OCI-LY1 (cell line): Measurements from ENCODE around the gene PDE2A.

Source experiments
- H2AFZ ChIP-seq: fragments of 200-600 bp; sonication (generic), shearing (Covaris generic); 2 replicates; pipeline ENCODE4 v1.6.0; 2014; ENCODE audit warnings: antibody characterized with exemption, mild to moderate bottlenecking, low read length
- H3F3A ChIP-seq: fragments of 200-600 bp; sonication (generic), shearing (Covaris generic); 2 replicates; pipeline ENCODE4 v1.6.0; 2014; ENCODE audit warnings: mild to moderate bottlenecking, antibody characterized with exemption, low read length, moderate library complexity; ENCODE audit not compliant: insufficient read depth
- H3K27ac ChIP-seq: fragments of 200-600 bp; sonication (generic); 2 replicates; pipeline ENCODE4 v1.5.1; 2014; ENCODE audit warnings: low read length, mixed run types, mild to moderate bottlenecking, low read depth; ENCODE audit not compliant: poor library complexity, severe bottlenecking
- H3K27me3 ChIP-seq: fragments of 200-600 bp; sonication (generic); 2 replicates; pipeline ENCODE4 v1.6.0; 2014; ENCODE audit warnings: antibody characterized with exemption, mild to moderate bottlenecking, low read length, moderate library complexity; ENCODE audit not compliant: insufficient read depth
- H3K36me3 ChIP-seq: fragments of 200-600 bp; sonication (generic); 2 replicates; pipeline ENCODE4 v1.6.1; 2014; ENCODE audit warnings: mild to moderate bottlenecking, antibody characterized with exemption, low read length, moderate library complexity, mixed read lengths; ENCODE audit not compliant: insufficient read depth
- H3K4me1 ChIP-seq: fragments of 200-600 bp; sonication (generic); 2 replicates; pipeline ENCODE4 v1.5.1; 2014; ENCODE audit warnings: mild to moderate bottlenecking, low read length, moderate library complexity; ENCODE audit not compliant: insufficient read depth, severe bottlenecking
- H3K4me2 ChIP-seq: fragments of 200-600 bp; sonication (generic), shearing (Covaris generic); 2 replicates; pipeline ENCODE4 v1.6.1; 2014; ENCODE audit warnings: low read length
- H3K4me3 ChIP-seq: fragments of 200-600 bp; sonication (generic); 2 replicates; pipeline ENCODE4 v1.5.1; 2014; ENCODE audit warnings: low read length, low read depth, mild to moderate bottlenecking, mixed read lengths; ENCODE audit not compliant: poor library complexity, severe bottlenecking
- H3K79me2 ChIP-seq: fragments of 200-600 bp; shearing (Covaris generic); 2 replicates; pipeline ENCODE4 v1.6.1; 2016; ENCODE audit warnings: mixed run types, low read length, mixed read lengths; ENCODE audit not compliant: insufficient read depth
- H3K9ac ChIP-seq: fragments of 200-600 bp; sonication (generic), shearing (Covaris generic); 2 replicates; pipeline ENCODE4 v1.6.1; 2014; ENCODE audit warnings: mild to moderate bottlenecking, low read length, mixed read lengths
- H3K9me2 ChIP-seq: fragments of 200-600 bp; sonication (generic), shearing (Covaris generic); 2 replicates; pipeline ENCODE4 v1.6.1; 2014; ENCODE audit warnings: low read depth, mild to moderate bottlenecking, low read length, mixed read lengths
- H3K9me3 ChIP-seq: fragments of 200-600 bp; shearing (Covaris generic); 2 replicates; pipeline ENCODE4 v1.6.1; 2014; ENCODE audit warnings: low read length, mixed read lengths
- H4K20me1 ChIP-seq: fragments of 200-600 bp; sonication (generic), shearing (Covaris generic); 2 replicates; pipeline ENCODE4 v1.6.0; 2016; ENCODE audit warnings: mild to moderate bottlenecking, low read length; ENCODE audit not compliant: insufficient read depth
- EZH2 ChIP-seq: fragments of 200-600 bp; sonication (generic), shearing (Covaris generic); IDR thresholded peaks from 2 replicates; pipeline ENCODE4 v1.8.0; 2017; ENCODE audit warnings: borderline replicate concordance, mixed run types, mild to moderate bottlenecking, antibody characterized with exemption, low read length, moderate library complexity, mixed read lengths
- TF ChIP-seq, protein P1 (sequence below): fragments of 200-600 bp; sonication (generic), shearing (Covaris generic); IDR thresholded peaks from 2 replicates; pipeline ENCODE4 v1.5.1; 2017; ENCODE audit warnings: mild to moderate bottlenecking, antibody characterized with exemption, low read length, moderate library complexity, mixed read lengths

PDE2A gene

DNA sequence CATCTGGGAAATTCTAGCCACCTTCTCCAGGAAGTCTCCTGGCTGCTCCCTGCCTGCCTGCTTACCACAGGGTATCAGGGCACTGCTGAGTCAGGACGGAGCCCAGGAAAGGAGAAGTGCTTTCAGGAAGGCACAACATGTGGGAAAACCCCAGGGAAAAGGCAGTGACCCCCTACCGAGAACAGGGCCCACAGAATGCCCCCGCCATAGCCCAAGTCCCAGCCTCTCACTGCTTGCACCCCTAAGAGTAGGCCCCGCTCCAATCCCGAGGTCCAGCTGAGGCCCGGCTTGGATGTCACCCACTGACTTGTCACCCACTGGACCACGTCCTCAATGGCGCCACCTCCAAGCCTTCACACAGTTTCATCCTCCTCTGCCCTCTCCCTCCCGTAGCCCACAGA is 43.9 kb upstream of the PDE2A start:
- H3K36me3 ChIP-seq = peaks cover 10% of the 10 kb centered on the region; the same call in 1 of the 2 replicates
- no peaks in the 10 kb centered on the region for H3K9me2 ChIP-seq
- no peaks in the 10 kb centered on the region for H3F3A ChIP-seq
- no peak overlapping the region for H3K9ac ChIP-seq
- H3K4me1 ChIP-seq = peaks cover 46% of the 10 kb centered on the region
- no peak overlapping the region for H3K27ac ChIP-seq
- H3K9me3 ChIP-seq = no peaks in the 10 kb centered on the region
- H2AFZ ChIP-seq = no peak overlapping the region
- TF ChIP-seq EZH2 = no peak
- TF ChIP-seq, protein P1, sequence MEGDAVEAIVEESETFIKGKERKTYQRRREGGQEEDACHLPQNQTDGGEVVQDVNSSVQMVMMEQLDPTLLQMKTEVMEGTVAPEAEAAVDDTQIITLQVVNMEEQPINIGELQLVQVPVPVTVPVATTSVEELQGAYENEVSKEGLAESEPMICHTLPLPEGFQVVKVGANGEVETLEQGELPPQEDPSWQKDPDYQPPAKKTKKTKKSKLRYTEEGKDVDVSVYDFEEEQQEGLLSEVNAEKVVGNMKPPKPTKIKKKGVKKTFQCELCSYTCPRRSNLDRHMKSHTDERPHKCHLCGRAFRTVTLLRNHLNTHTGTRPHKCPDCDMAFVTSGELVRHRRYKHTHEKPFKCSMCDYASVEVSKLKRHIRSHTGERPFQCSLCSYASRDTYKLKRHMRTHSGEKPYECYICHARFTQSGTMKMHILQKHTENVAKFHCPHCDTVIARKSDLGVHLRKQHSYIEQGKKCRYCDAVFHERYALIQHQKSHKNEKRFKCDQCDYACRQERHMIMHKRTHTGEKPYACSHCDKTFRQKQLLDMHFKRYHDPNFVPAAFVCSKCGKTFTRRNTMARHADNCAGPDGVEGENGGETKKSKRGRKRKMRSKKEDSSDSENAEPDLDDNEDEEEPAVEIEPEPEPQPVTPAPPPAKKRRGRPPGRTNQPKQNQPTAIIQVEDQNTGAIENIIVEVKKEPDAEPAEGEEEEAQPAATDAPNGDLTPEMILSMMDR = no peak
- no peaks in the 10 kb centered on the region for H3K27me3 ChIP-seq
- H3K79me2 ChIP-seq = peaks cover 13% of the 10 kb centered on the region; the same call in 1 of the 2 replicates
- H3K4me2 ChIP-seq = no peak overlapping the region
- H4K20me1 ChIP-seq = no peaks in the 10 kb centered on the region
- no peak overlapping the region for H3K4me3 ChIP-seq

DNA sequence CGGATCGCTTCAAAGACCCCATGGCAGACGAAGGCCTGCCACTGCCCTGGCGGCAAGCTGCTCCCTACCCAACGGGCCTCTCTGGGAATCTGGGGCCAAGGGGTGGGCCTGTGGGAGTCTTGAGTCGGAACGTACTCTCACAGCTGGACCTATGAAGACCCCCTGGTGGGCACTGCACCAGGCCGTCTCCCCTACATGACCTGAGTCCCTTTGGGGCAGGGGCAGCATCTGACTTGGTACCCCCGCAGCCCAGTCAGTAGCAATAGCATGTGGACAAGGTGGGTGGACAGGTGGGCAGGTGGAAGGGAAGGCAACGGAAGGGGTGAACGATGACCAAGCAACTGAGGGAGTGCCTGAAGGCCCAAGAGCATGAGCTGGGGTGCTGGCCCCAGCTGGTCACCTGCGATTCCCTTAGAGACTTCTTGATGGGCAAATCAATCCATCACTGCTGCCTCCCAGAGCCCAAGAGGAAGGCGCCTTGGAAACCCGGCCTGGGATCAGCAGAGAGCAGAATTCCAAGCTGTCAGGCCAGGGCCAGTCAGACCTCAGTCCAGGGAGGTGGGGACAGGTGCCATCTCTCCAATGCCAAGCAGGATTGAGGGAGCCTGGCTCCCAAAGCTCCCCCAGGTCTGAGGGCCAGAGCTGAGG is 42.7 kb upstream of the PDE2A start:
- Histone ChIP-seq H3K36me3 (peaks cover 16% of the 10 kb centered on the region; the same call in 1 of the 2 replicates), H3K79me2 (peaks cover 13% of the 10 kb centered on the region; the same call in 1 of the 2 replicates), H3K27ac (no peak overlapping the region), H2AFZ (no peak overlapping the region), H3K27me3 (no peaks in the 10 kb centered on the region), H3K4me3 (no peak overlapping the region), H3K9ac (no peak overlapping the region), H3K4me2 (no peak overlapping the region), H3K9me3 (no peaks in the 10 kb centered on the region), H3K4me1 (peaks cover 35% of the 10 kb centered on the region), H4K20me1 (no peaks in the 10 kb centered on the region), H3K9me2 (no peaks in the 10 kb centered on the region), H3F3A (no peaks in the 10 kb centered on the region)
- TF ChIP-seq, protein P1 = no peak
- no peak for TF ChIP-seq EZH2

GRCh38 chr11:72716290-72716689 is 42.1 kb upstream of the PDE2A start:
- no peak overlapping the region for H2AFZ ChIP-seq
- H3K4me1 ChIP-seq = peaks cover 29% of the 10 kb centered on the region
- H4K20me1 ChIP-seq = no peaks in the 10 kb centered on the region
- no peak overlapping the region for H3K4me2 ChIP-seq
- no peak overlapping the region for H3K9ac ChIP-seq
- H3K27me3 ChIP-seq = no peaks in the 10 kb centered on the region
- H3K36me3 ChIP-seq = peaks cover 20% of the 10 kb centered on the region; the same call in 1 of the 2 replicates
- H3K79me2 ChIP-seq = peaks cover 10% of the 10 kb centered on the region; the same call in 1 of the 2 replicates
- H3K9me3 ChIP-seq = no peaks in the 10 kb centered on the region
- TF ChIP-seq EZH2 = no peak
- TF ChIP-seq, protein P1 = no peak
- no peak overlapping the region for H3K4me3 ChIP-seq
- no peaks in the 10 kb centered on the region for H3F3A ChIP-seq
- H3K9me2 ChIP-seq = no peaks in the 10 kb centered on the region
- H3K27ac ChIP-seq = no peak overlapping the region
